ENCODE data around the gene TYMP.

Gene TYMP

DNA sequence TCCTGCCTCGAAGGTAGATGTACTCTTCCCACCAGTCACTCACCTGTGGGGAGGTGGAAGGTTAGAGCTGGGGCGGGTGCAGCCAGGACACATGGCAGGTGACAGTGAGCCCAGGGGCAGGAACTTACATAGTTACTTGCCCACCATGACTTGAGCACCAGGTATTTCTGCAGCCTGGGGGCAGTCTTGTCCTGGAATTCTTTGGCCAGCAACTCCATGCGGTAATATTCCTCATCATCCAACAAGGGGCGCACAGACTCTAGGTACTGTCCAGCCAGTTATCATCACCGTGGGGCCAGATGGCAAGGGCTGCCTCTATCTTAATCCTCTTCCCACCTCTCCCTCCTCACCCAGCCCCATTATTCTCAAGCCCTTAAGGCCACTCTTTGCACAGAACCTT, 46.3 kb upstream of the TYMP start:
- TF ChIP-seq, protein P1, sequence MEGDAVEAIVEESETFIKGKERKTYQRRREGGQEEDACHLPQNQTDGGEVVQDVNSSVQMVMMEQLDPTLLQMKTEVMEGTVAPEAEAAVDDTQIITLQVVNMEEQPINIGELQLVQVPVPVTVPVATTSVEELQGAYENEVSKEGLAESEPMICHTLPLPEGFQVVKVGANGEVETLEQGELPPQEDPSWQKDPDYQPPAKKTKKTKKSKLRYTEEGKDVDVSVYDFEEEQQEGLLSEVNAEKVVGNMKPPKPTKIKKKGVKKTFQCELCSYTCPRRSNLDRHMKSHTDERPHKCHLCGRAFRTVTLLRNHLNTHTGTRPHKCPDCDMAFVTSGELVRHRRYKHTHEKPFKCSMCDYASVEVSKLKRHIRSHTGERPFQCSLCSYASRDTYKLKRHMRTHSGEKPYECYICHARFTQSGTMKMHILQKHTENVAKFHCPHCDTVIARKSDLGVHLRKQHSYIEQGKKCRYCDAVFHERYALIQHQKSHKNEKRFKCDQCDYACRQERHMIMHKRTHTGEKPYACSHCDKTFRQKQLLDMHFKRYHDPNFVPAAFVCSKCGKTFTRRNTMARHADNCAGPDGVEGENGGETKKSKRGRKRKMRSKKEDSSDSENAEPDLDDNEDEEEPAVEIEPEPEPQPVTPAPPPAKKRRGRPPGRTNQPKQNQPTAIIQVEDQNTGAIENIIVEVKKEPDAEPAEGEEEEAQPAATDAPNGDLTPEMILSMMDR (IDR thresholded peaks at IDR 0.05; ENCODE audit: borderline replicate concordance, control extremely low read depth, extremely low read depth, insufficient read depth, missing control alignments) = no peak
- in situ Hi-C loops (cut with MboI; ENCODE audit: low sequenced_read_pairs, unreplicated experiment) = no loop called here
- no peak for DNase-seq (ENCODE audit: low spot score)

DNA sequence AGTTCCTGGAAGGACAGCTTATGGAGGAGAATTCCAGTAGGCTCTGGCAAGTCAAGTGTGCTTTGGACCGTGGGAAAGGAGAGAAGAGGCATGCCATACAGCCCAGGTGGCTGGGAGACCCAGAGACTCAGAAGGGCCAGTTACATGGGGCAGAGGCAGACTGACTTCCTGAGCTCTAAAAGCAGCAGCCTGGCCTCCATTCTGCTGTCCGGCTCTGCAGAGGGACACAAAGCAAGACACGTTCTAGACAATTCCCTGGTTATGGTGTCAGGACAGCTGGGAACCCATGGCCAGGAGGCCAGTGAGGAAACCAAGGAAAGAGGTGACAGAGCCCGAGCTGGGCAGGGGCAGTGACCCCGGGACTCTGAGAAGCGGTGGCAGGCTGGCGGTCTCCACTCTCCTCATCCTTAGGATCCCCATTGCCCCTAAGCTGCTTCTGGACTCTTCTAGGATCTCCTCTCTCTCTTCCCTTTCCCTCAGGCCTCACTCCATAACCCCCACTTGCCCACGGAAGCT, 45.7 kb upstream of the TYMP start:
- in situ Hi-C loops (cut with MboI; ENCODE audit: low sequenced_read_pairs, unreplicated experiment) = no loop called here
- DNase-seq (ENCODE audit: low spot score) = no peak
- TF ChIP-seq, protein P1 (IDR thresholded peaks at IDR 0.05; ENCODE audit: borderline replicate concordance, control extremely low read depth, extremely low read depth, insufficient read depth, missing control alignments) = no peak

DNA sequence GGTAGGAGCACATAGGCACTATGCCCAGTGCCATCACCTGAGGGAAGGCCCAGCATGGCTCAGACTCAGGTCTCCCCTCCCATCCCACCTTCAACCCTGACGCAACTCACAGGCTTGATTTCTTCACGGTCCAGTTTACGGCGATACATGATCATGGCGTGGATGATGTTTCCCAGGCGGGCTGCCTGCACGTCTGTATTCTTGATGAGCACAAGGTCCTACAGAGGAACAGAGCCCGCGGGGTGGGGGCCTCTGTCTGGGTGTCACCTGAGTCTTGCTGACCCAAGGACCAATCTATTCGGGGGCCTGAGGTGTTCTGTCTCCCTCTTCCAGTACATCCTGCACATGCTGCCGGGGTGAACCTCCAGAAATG, 44.6 kb upstream of the TYMP start:
- no peak for DNase-seq (ENCODE audit: low spot score)
- in situ Hi-C loops (cut with MboI; ENCODE audit: low sequenced_read_pairs, unreplicated experiment) = no loop called here
- TF ChIP-seq, protein P1 (IDR thresholded peaks at IDR 0.05; ENCODE audit: borderline replicate concordance, control extremely low read depth, extremely low read depth, insufficient read depth, missing control alignments) = no peak

DNA sequence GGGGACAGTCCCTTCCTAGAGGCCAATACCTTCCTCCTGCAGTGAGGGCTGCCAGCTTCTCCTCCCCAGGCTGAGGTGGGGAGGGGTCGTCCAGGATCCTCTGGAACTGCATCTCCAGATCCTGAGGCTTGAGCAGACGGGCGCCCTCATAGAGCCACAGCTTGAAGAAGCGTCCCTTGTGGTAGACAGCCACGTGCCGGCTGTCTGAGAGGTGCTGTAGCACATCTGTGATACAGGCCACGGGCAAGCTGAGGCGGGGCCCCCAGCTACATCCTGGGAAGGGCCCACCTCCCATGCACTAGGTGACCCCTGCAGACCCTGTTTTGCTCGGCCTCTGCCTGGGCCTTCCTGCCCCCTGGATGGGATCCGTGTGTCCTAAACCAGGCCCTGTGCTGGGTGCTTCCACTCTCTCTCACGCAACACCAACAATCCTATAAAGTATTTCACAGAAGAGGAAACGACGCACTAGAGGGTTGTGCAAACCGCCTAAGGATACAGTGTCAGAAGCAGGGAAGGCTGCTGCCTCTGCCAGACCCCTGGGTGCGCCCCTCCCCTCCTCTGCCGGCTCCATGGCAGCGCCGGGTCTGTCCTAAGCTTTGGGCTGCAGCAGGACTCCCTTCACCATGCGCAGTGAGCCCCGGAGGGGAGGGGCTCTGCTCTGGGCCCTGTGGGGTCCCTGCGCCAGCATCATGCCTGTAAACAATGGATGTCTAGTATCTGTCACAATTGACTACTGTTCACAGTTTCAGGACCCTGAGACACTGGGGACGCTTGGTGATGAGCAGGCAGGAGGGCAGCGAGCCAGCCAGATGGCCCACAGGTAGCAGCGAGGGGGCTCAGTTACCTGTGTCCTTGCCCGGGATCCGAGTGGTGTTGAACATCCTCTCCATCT, 43.9 kb upstream of the TYMP start:
- no peak for DNase-seq (ENCODE audit: low spot score)
- in situ Hi-C loops (cut with MboI; ENCODE audit: low sequenced_read_pairs, unreplicated experiment) = no loop called here
- TF ChIP-seq, protein P1 (IDR thresholded peaks at IDR 0.05; ENCODE audit: borderline replicate concordance, control extremely low read depth, extremely low read depth, insufficient read depth, missing control alignments) = no peak

DNA sequence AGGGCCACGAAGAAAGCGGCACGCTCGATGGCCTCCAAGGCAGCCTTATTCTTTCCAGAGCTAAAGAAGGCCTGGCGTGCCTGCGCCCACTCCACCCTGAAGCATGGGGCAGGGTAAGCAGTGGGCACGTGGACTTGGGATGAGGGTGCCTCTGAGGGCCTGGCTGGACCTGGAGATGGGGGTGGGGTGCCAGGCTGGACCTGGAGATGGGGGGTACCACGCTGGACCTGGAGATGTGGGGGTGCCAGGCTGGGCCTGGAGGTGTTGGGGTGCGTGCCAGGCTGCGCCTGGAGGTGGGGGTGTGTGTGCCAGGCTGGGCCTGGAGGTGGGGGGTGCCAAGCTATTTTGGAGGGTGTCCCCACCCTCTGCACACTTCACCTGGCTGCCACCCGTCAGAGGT, 43.2 kb upstream of the TYMP start:
- in situ Hi-C loops (cut with MboI; ENCODE audit: low sequenced_read_pairs, unreplicated experiment) = no loop called here
- TF ChIP-seq, protein P1 (IDR thresholded peaks at IDR 0.05; ENCODE audit: borderline replicate concordance, control extremely low read depth, extremely low read depth, insufficient read depth, missing control alignments) = no peak
- DNase-seq (ENCODE audit: low spot score) = no peak

DNA sequence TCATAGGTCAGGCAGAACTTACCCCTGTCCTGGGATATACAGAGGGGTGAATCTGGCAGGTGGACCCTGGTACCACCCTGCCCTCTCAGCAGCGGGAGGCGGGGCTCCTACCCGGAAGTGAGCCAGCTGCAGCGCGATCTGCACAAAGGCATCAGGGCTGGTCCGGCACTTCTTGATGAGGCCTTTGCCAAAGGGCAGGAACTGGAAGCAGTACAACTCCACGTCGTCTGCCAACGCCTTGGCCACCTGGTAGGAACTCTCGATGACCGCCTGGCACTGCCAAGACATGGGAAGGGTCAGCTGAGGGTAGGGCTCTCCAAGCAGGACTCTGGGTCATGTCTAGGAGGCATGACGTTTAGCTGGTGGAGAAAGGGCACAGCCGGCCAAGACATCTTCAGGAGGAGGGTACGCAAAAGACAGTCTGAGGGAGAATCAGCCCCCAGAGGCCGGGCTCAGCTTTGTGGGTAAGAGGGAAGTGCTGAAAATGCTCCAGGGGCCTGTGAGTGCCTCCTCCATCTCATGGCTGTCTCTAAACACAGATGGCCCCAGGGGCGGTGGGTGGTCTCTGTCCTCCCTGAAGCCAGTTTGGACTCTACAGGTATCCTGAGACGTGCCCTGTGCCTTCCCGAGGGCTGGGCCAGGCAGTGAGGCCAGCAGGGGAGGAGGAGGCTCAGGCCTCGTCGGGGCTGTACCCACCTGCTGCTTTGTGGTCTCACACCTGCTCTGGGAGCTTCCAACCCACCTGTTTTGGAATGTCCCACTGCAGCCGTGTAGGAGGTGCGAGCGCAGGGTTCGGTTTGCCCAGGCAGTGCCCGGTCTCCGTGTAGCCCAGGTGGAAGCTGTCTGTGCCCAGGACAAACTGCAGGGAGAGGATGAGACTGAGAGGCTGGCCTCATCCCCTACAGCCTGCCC, 41.7 kb upstream of the TYMP start:
- in situ Hi-C loops (cut with MboI; ENCODE audit: low sequenced_read_pairs, unreplicated experiment) = no loop called here
- TF ChIP-seq, protein P1 (IDR thresholded peaks at IDR 0.05; ENCODE audit: borderline replicate concordance, control extremely low read depth, extremely low read depth, insufficient read depth, missing control alignments) = no peak
- DNase-seq (ENCODE audit: low spot score) = peak; percentile 21

Data from GM13976 (cell line).